ENCODE data around the gene SPAG17. TPM values are rescaled to one million over a fixed set of nuclear protein-coding genes. Genes with fewer than 3 reads are reported as not detected.
A peak's percentile ranks its signal among the peaks of the same experiment; 100 is the strongest.

Gene SPAG17
- polyA plus RNA-seq, 6 donors from 2014 or later = not detected

DNA sequence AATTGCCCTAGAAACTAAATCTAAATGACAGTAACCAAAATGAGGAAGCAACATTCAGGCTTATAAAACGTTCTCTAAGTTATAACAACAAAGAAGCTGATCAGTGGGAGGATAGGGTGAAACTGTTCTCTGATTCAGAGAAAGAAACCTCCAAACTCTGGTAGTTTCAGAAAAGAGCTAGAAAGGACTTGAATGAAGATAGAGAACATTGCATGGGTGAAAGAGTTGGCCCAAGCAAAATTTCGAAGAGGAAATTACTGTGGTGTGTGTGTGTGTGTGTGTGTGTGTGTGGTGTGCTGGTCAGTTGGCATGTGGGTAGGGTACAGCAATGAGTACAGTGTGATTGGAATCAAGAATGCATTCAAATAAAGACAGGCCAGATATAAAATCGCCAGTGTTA is 16.5 kb upstream of the SPAG17 start:
- Mint-ChIP-seq H3K27ac (no peak overlapping the region), H3K27me3 (peaks cover 0 to 5% (median 0%) of the 10 kb centered on the region in 3 donors), H3K36me3 (no peaks in the 10 kb centered on the region), H3K9me3 (peaks cover 0 to 14% (median 2%) of the 10 kb centered on the region in 7 donors), H3K4me3 (no peak overlapping the region), H3K4me1 (no peaks in the 10 kb centered on the region)
- DNase-seq (no peak), ATAC-seq (ENCODE audit: low read depth in 2 of 2) (no peak)

DNA sequence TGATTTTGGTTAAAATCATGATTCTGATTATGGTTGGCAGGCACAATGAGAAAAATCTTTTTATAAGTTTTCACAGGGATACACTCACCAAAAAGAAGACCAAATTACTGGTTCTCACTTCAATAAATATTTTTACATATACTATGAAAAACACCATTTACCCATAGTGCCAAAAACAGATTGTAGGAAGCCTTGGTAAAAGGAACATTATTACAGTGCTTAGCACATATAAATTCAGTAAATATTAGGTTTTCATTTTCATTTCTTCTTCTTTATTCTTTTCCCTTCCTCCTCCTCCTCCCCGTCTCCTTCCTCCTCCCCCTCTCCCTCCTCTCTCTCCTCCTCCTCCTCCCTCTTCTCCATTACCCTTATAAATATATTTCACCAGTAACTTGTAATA is 15.8 kb upstream of the SPAG17 start:
- H3K4me1 Mint-ChIP-seq = no peaks in the 10 kb centered on the region
- no peak overlapping the region for H3K27ac Mint-ChIP-seq
- ATAC-seq (ENCODE audit: low read depth in 2 of 2) = no peak
- peaks cover 0 to 5% (median 0%) of the 10 kb centered on the region in 3 donors for H3K27me3 Mint-ChIP-seq
- H3K9me3 Mint-ChIP-seq = peaks cover 0 to 14% (median 2%) of the 10 kb centered on the region in 7 donors
- H3K36me3 Mint-ChIP-seq = no peaks in the 10 kb centered on the region
- no peak for DNase-seq
- no peak overlapping the region for H3K4me3 Mint-ChIP-seq

DNA sequence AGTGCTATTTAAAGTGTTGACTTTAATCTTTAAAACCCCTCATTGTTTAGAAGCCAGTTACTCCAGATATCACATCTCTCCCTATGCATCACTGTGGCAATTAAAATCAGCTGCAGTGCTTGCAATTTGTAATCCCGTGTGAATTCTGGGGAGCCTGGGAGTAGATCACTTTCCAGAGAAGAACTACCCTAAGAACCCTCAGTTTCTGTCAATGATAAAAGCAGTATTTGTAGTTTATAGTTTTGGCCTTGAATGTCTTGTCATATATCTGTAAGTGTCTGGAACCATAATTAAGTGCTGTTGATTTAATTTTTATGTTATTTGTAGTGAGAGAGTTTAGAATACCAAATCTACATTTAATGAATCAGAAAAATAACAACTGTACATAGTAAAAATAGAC is 5.5 kb upstream of the SPAG17 start:
- Mint-ChIP-seq H3K36me3 (no peaks in the 10 kb centered on the region), H3K9me3 (peaks cover 2 to 25% (median 9%) of the 10 kb centered on the region in 7 donors), H3K27me3 (peaks cover 2 to 4% (median 4%) of the 10 kb centered on the region in 3 donors)

DNA sequence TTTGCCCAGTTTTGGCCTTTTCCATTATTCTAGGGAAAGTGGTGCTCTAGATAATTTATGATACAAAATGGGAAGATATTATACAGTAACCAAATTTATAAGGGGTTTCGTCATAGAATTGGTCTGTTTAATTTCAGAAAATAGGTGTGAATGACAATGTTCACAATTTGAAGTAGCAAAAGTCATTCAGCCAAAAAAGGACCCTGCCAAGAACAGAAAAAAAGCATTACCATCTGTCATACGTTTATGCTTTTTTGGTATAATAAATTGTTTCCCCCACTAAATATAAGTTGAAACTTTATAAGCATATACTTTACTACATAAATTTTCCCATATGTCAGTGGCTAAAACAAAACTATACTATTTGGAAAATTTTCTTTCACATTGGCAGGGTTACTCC is 4.5 kb upstream of the SPAG17 start:
- Mint-ChIP-seq H3K4me3 (no peak overlapping the region), H3K27ac (no peak overlapping the region), H3K27me3 (peaks cover 6 to 14% (median 14%) of the 10 kb centered on the region in 3 donors)

More for the DNA sequence above, 5.5 kb upstream of the SPAG17 start:
- peaks cover 0 to 1% (median 0%) of the 10 kb centered on the region in 3 donors for H3K4me1 Mint-ChIP-seq
- H3K4me3 Mint-ChIP-seq = no peak overlapping the region
- H3K27ac Mint-ChIP-seq = no peak overlapping the region
- no peak for ATAC-seq (ENCODE audit: low read depth in 2 of 2)
- DNase-seq = no peak

DNA sequence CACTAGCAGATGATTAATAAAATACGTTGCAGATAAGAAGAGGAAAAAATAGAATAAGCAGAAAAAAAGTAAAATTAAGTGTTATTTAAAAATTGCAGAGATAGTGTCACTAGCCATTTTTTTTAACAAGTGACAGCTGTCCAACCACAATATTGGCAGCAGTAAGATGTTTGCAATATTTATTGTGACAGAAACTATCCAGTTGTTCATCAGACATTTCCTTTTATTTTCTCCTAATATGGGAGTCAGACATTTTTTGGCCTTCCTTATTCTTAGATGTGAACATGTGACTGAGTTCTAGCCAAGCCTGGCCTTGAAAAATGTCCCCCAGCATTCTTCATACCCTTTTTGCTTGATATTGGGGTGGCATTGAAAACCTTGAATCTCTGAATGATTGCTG is 3.4 kb upstream of the SPAG17 start:
- H3K4me1 Mint-ChIP-seq = peaks cover 4 to 11% (median 6%) of the 10 kb centered on the region in 3 donors
- H3K36me3 Mint-ChIP-seq = no peaks in the 10 kb centered on the region
- no peak for ATAC-seq (ENCODE audit: low read depth in 2 of 2)
- H3K4me3 Mint-ChIP-seq = no peak overlapping the region
- no peak for DNase-seq
- peaks cover 4 to 24% (median 9%) of the 10 kb centered on the region in 7 donors for H3K9me3 Mint-ChIP-seq
- H3K27me3 Mint-ChIP-seq = peaks cover 6 to 17% (median 16%) of the 10 kb centered on the region in 3 donors
- H3K27ac Mint-ChIP-seq = no peak overlapping the region

More for the DNA sequence above, 4.5 kb upstream of the SPAG17 start:
- DNase-seq = no peak
- H3K4me1 Mint-ChIP-seq = peaks cover 4 to 10% (median 4%) of the 10 kb centered on the region in 3 donors
- peaks cover 4 to 27% (median 9%) of the 10 kb centered on the region in 7 donors for H3K9me3 Mint-ChIP-seq
- no peaks in the 10 kb centered on the region for H3K36me3 Mint-ChIP-seq
- ATAC-seq (ENCODE audit: low read depth in 2 of 2) = no peak

DNA sequence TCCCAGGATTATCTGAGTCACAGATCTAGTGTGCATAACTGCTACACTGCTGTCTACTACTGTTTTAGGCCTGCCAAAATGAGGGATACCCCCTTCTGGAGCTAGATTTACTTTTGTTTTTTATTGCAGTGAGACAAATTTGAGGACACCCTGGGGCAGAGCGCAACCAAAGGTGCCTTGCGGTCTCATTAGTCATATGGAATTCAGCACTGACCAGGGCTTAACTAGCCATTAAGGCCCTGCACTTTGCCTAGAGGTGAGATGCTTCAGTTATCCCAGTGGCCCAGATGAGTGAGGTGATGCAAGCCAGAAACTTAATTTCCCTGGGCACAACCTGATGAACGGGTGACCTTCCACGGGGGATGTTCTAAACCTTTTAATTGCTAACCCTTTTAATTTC is 998 bp upstream of the SPAG17 start:
- no peak overlapping the region for H3K4me3 Mint-ChIP-seq
- H3K4me1 Mint-ChIP-seq = peaks cover 4 to 11% (median 6%) of the 10 kb centered on the region in 3 donors
- peaks cover 0 to 9% (median 4%) of the 10 kb centered on the region in 7 donors for H3K9me3 Mint-ChIP-seq
- no peaks in the 10 kb centered on the region for H3K36me3 Mint-ChIP-seq
- peaks cover 6 to 23% (median 17%) of the 10 kb centered on the region in 3 donors for H3K27me3 Mint-ChIP-seq
- DNase-seq (no peak), ATAC-seq (ENCODE audit: low read depth in 2 of 2) (no peak)
- H3K27ac Mint-ChIP-seq = no peak overlapping the region

DNA sequence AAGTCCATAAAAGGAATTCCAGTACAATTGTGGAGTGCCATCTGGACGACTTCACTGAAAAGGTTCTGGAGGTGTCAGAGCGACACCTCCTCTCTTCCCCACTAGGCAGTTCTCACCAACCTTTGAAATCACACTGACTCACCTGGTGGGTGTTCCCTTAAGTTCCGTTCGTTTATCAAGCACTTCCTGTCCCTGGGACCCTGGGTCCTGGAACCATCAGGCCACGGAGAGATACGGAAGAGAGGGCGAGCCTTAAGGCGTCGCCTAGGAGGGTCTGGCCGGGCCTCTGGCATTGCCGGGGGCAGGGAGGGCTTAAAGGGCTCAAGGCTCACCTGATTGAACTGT is 317 bp downstream of the SPAG17 start:
- Mint-ChIP-seq H3K27me3 (peaks cover 12 to 23% (median 17%) of the 10 kb centered on the region in 3 donors), H3K9me3 (peaks cover 0 to 9% (median 4%) of the 10 kb centered on the region in 7 donors), H3K36me3 (no peaks in the 10 kb centered on the region), H3K27ac (no peak overlapping the region), H3K4me1 (peaks cover 4 to 11% (median 6%) of the 10 kb centered on the region in 3 donors), H3K4me3 (peak overlapping the region in 1 of 8 donors; percentile 10)
- ATAC-seq (ENCODE audit: low read depth in 2 of 2) (no peak), DNase-seq (no peak)

DNA sequence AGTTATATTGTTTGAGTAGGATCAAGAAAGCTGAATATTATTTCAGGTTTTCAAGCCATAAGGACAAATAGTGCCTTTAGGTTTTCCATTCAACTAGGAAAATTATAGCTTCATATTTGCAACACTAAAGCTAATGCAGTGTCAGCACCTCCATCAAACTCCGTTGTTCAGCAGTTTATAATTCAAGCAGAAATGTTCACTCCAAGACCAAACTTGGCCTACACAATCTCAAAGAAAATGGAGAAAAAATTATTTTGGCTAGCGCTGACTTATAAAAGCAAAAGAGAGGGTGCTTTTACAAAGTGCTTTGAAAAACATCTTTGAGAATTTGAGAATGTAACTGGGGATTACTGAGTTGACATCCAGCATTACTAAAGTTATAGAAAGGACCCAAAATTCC is 1.4 kb downstream of the SPAG17 start:
- peaks cover 12 to 23% (median 17%) of the 10 kb centered on the region in 3 donors for H3K27me3 Mint-ChIP-seq
- H3K36me3 Mint-ChIP-seq = no peaks in the 10 kb centered on the region
- H3K4me3 Mint-ChIP-seq = no peak overlapping the region
- no peak overlapping the region for H3K27ac Mint-ChIP-seq
- ATAC-seq (ENCODE audit: low read depth in 2 of 2) = no peak
- DNase-seq = no peak
- H3K9me3 Mint-ChIP-seq = peaks cover 0 to 9% (median 4%) of the 10 kb centered on the region in 7 donors
- H3K4me1 Mint-ChIP-seq = peaks cover 4 to 11% (median 6%) of the 10 kb centered on the region in 3 donors

DNA sequence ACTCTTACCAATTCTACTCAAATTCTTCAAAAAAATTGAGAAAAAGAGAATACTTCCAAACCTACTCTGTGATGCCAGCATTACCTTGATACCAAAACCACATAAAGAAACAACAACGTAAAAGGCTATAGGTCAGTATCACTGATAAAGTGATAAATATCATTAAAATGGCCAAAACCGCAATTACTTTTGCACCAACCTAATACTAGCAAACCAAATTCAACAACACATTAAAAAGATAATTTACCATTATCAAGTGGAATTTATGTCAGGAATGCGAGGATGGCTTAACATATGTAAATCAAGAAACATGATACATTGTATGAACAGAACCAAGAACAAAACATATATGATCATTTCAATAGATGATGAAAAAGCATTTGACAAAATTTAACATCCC is 7.0 kb downstream of the SPAG17 start:
- Mint-ChIP-seq H3K27ac (no peak overlapping the region), H3K27me3 (peaks cover 0 to 9% (median 7%) of the 10 kb centered on the region in 3 donors), H3K4me1 (no peaks in the 10 kb centered on the region), H3K4me3 (no peak overlapping the region), H3K9me3 (peaks cover 7 to 34% (median 18%) of the 10 kb centered on the region in 7 donors), H3K36me3 (peaks cover 0 to 9% of the 10 kb centered on the region in 2 donors)
- DNase-seq = no peak
- ATAC-seq (ENCODE audit: low read depth in 2 of 2) = no peak

DNA sequence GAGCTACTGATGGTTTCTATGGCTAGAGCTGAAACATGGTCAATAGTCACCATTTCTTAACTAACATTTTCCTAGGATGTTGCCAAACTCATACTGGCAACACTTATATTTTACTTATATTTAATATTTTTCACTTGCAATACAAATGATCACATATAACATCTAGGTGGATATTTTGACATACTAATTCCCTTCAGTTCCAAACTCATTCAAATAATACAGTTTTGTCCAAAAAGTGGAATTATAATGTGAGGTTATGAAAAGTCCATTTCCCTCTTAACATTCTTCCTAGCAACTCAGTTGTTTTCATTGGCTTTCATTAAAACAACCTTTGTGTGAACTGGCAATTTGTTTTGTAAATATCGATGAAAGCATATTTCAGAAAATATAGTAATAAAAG is 16.0 kb downstream of the SPAG17 start:
- Mint-ChIP-seq H3K27ac (no peak overlapping the region), H3K4me3 (no peak overlapping the region), H3K9me3 (peaks cover 0 to 8% (median 1%) of the 10 kb centered on the region in 7 donors), H3K4me1 (no peaks in the 10 kb centered on the region), H3K27me3 (peaks cover 3 to 9% (median 6%) of the 10 kb centered on the region in 3 donors), H3K36me3 (peaks cover 0 to 2% of the 10 kb centered on the region in 2 donors)
- ATAC-seq (ENCODE audit: low read depth in 2 of 2) (no peak), DNase-seq (no peak)

DNA sequence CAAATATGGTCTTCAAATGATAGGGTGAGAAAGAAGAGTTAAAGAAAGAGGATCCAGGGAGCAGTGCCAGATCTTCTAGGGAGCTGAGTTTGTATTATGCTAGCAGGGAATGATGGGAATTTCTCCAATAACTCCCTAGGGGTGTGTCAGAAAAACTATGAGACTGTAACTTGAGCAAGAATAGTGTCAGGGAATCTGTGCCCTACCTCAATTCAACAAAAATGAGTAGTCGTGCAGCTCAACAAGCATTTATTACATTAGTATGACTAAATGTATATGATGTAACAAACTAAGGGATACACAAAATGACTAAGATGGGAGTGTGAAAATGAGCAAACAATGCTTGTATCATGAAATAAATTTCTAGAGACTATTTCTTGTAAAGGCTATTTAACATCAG is 24.2 kb downstream of the SPAG17 start:
- no peak for DNase-seq
- peaks cover 0 to 5% (median 5%) of the 10 kb centered on the region in 3 donors for H3K27me3 Mint-ChIP-seq
- H3K4me1 Mint-ChIP-seq = no peaks in the 10 kb centered on the region
- H3K27ac Mint-ChIP-seq = no peak overlapping the region
- H3K4me3 Mint-ChIP-seq = no peak overlapping the region
- no peak for ATAC-seq (ENCODE audit: low read depth in 2 of 2)
- H3K9me3 Mint-ChIP-seq = no peaks in the 10 kb centered on the region
- no peaks in the 10 kb centered on the region for H3K36me3 Mint-ChIP-seq

DNA sequence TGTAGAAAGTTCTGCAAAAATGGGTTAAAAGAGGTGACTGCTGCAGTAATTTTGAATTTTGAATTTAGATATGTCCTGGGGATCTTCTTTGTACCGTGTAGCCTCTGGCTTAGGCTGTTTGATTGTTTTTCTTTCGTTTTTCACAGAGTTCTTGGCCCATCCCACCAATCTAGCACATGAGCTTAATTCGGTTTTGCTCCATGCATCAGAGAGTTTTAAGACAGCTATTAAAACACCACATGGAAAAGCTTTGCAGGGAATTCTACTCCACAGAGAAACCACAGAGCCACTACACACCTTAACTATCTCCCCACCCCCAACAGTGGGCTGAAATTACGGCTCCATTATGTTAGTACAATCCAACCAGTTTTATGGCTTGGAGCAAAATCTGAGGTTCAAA is 25.5 kb downstream of the SPAG17 start:
- Mint-ChIP-seq H3K9me3 (no peaks in the 10 kb centered on the region), H3K27me3 (peaks cover 0 to 5% (median 5%) of the 10 kb centered on the region in 3 donors), H3K4me3 (no peak overlapping the region), H3K36me3 (no peaks in the 10 kb centered on the region), H3K4me1 (no peaks in the 10 kb centered on the region), H3K27ac (no peak overlapping the region)
- DNase-seq = no peak
- no peak for ATAC-seq (ENCODE audit: low read depth in 2 of 2)

DNA sequence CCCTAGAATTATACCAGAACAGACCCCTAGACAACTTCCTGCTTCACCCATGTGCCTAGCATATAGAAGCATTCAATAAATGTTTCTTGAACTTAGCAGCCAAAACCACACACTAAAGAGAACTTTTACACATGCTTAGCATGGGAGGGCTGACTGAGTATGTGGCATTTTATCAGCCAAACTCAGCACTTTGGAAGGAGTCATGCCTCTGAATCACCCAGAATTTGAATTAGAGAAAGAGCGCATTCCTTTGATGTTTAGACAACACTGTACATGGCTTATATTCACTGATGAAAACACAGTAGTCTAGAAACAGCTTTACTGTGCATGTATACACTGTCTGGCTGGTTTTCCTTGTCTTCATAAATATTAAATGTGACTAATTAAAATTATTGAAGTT is 26.1 kb downstream of the SPAG17 start:
- no peaks in the 10 kb centered on the region for H3K9me3 Mint-ChIP-seq
- H3K27ac Mint-ChIP-seq = no peak overlapping the region
- DNase-seq (no peak), ATAC-seq (ENCODE audit: low read depth in 2 of 2) (no peak)
- H3K36me3 Mint-ChIP-seq = no peaks in the 10 kb centered on the region
- H3K27me3 Mint-ChIP-seq = peaks cover 0 to 5% (median 5%) of the 10 kb centered on the region in 3 donors
- no peak overlapping the region for H3K4me3 Mint-ChIP-seq
- no peaks in the 10 kb centered on the region for H3K4me1 Mint-ChIP-seq

DNA sequence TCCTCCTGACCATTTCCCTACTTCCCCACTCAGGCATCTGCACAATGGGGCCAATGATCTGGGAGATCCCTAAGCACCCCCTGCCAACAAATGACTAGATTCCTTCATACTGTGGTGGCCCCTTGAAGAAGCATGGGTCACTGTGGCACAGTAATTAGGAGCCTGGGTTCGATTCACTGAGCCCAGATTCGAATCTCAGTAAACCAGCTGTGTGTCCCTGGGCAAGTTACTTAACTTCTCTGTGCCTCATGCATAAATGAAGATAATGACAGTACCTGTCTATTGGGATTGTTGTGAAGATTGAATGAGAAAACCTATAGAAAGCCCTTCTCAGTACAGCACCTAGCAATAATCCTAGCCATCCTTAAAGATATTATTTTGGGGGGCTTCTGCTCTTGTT is 27.5 kb downstream of the SPAG17 start:
- Mint-ChIP-seq H3K4me1 (no peaks in the 10 kb centered on the region), H3K36me3 (no peaks in the 10 kb centered on the region), H3K4me3 (no peak overlapping the region), H3K27me3 (peaks cover 0 to 5% (median 5%) of the 10 kb centered on the region in 3 donors), H3K27ac (no peak overlapping the region), H3K9me3 (no peaks in the 10 kb centered on the region)
- ATAC-seq (ENCODE audit: low read depth in 2 of 2) = no peak
- no peak for DNase-seq

DNA sequence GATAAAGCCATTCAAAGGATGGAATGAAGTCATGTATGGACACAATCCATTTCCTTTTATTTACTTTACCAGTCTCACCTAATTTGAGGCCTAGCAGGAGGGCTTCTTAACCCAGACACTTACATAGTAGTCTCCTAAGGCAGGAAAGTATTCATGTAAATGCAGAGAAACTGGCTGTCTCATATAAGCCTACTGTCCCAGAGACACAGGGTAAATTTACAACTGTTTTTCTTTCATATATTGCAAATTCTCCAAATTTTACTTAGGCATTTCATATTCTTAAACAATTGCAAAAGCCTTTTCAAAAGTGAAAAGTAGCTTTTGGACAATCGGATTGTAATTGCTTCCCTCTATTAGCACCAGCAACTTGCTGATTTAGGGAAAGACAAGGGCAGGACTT is 29.9 kb downstream of the SPAG17 start:
- Mint-ChIP-seq H3K4me1 (no peaks in the 10 kb centered on the region), H3K27me3 (no peaks in the 10 kb centered on the region), H3K9me3 (no peaks in the 10 kb centered on the region), H3K27ac (no peak overlapping the region), H3K4me3 (no peak overlapping the region), H3K36me3 (no peaks in the 10 kb centered on the region)
- no peak for DNase-seq
- ATAC-seq (ENCODE audit: low read depth in 2 of 2) = no peak
